ENCODE measurements around the gene DNASE2B.

The DNASE2B gene

DNA sequence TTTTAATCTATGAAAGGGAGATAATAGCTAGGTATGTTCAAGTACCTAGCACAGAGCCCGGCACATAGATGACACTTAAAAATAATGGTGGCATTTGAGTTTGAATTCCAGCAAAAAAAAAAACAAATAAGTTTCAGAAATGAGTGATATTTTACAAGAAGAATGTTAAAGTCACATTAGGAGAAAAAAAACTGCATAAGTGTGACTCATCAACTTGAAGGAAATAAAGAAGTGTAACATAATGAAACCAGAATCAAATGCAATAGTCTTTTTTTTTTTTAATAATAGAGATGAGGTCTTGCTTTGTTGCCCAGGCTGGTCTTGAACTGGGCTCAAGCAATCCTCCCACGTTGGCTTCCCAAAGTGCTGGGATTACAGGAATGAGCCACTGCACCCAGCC, 17.1 kb downstream of the DNASE2B start:
- peaks cover 6% of the 10 kb centered on the region for H3K27me3 Mint-ChIP-seq
- DNase-seq, result no peak
- H3K4me1 Mint-ChIP-seq (ENCODE audit: low read depth), result no peaks in the 10 kb centered on the region
- H3K36me3 Mint-ChIP-seq (ENCODE audit: low read depth), result no peaks in the 10 kb centered on the region
- H3K4me3 Mint-ChIP-seq, result no peak overlapping the region
- H3K27ac Mint-ChIP-seq, result no peak overlapping the region
- H3K9me3 Mint-ChIP-seq, result no peaks in the 10 kb centered on the region

DNA sequence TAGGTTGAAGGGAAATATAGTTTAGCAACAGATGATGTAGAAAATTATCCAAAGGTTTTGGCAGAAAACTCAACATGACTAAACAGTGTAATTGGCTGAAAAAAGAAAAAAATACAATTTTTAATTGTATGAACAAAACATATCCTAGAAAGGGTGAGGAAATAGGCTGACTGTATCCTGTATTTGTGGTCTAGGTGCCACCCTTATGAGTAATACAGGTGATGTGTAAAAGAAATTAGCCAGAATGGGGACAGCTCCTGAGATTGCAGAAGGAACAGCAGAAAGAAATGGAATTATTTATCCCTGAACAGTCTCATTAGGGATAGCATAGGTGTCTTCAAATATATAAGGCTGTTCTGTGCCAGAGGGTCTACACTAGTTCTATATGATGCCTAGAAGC, 24.6 kb downstream of the DNASE2B start:
- peaks cover 6% of the 10 kb centered on the region for H3K27me3 Mint-ChIP-seq

DNA sequence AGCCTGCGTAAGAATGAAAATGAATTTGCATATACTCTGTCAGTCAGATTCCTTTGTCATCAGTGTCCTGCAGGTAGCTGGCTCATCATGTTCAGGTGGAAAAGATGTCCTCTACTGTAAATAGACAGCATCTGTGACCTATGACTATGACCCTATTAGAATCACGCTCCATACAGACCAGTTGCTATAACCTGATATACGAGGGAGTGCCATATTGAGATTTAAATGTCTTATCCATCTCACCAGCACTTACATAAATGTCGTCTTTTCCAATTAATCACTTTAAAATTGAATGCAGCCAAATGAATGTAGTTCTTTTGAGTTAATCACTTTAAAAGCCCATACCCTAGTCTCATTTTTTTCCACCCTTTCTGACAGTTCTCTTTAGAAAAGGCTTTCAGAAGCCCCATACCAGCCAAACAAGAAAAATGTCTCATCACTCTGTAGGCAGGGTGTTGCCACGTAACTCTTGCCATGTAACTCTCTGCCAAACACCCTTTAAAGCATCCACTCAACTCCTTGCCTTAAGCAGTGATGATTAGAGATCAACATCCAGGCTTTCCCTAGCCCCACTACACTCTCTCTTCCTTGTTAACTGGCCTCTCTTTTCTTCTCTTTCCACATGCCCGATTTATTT, 26.3 kb downstream of the DNASE2B start:
- Mint-ChIP-seq H3K4me1 (ENCODE audit: low read depth) (no peaks in the 10 kb centered on the region), H3K27me3 (peaks cover 6% of the 10 kb centered on the region), H3K36me3 (ENCODE audit: low read depth) (no peaks in the 10 kb centered on the region), H3K9me3 (peaks cover 2% of the 10 kb centered on the region), H3K4me3 (no peak overlapping the region), H3K27ac (no peak overlapping the region)
- no peak for DNase-seq

More for the DNA sequence above, 24.6 kb downstream of the DNASE2B start:
- no peaks in the 10 kb centered on the region for H3K4me1 Mint-ChIP-seq (ENCODE audit: low read depth)
- H3K27ac Mint-ChIP-seq, result no peak overlapping the region
- H3K9me3 Mint-ChIP-seq, result no peaks in the 10 kb centered on the region
- no peaks in the 10 kb centered on the region for H3K36me3 Mint-ChIP-seq (ENCODE audit: low read depth)
- DNase-seq, result no peak
- no peak overlapping the region for H3K4me3 Mint-ChIP-seq

DNA sequence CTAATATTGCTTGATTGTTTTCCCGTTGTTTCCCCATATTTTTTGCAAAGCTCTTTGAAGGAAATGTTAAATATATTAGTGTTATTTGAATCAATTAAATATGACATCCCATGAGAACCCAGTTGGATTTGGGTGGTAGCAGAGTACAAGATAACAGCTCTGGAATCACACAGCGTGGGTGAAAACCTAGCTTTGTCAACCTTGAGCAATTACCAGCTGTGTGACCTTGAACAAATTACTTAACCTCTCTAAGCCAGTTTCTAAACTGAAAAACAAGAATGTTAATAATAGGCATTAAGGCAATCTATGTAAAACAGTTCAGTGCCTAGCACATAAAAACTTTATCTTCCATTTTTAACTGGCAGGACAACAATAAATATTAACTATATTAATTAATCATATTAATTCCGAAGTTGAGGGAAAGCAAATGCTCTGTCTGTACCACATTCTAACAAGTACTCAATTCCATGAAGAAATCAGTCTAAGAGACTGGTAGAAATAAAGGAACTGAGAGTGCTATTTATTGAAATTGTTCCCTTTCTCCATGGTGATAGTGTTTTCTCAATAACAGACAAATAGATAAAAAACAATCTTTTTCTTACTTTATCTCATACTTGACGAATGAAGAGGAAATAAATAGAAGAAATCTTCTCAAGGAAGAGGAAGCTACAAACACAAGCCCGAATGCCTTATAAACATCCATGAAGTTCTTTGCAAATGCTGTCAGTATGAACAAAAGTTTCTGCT, 27.0 kb downstream of the DNASE2B start:
- DNase-seq, result no peak
- H3K4me1 Mint-ChIP-seq (ENCODE audit: low read depth), result no peaks in the 10 kb centered on the region
- no peak overlapping the region for H3K4me3 Mint-ChIP-seq
- no peaks in the 10 kb centered on the region for H3K36me3 Mint-ChIP-seq (ENCODE audit: low read depth)
- peaks cover under 1% of the 10 kb centered on the region for H3K27me3 Mint-ChIP-seq
- H3K27ac Mint-ChIP-seq, result no peak overlapping the region
- peaks cover 5% of the 10 kb centered on the region for H3K9me3 Mint-ChIP-seq

DNA sequence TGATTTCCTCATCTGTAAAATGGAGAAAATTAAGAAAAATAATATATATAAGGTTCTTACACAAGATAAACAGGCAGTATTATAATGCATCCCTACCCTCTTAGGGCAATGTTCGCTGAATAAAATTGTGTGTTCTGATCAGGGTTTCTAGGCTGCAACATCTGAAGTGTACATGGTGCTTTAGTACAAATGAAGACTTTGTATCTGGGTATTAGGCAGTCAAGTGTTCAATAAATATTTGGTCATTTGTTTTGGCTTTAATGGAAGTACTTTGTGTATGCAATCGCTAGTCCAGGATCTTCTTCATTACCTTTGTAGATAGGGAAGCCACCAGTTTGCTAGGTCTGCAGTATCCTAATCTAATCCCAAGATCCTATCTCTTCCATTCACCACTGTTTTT, 28.1 kb downstream of the DNASE2B start:
- H3K27me3 Mint-ChIP-seq, result no peaks in the 10 kb centered on the region
- no peaks in the 10 kb centered on the region for H3K36me3 Mint-ChIP-seq (ENCODE audit: low read depth)
- peaks cover 8% of the 10 kb centered on the region for H3K9me3 Mint-ChIP-seq
- H3K4me1 Mint-ChIP-seq (ENCODE audit: low read depth), result no peaks in the 10 kb centered on the region
- no peak for DNase-seq
- no peak overlapping the region for H3K27ac Mint-ChIP-seq
- H3K4me3 Mint-ChIP-seq, result no peak overlapping the region

DNA sequence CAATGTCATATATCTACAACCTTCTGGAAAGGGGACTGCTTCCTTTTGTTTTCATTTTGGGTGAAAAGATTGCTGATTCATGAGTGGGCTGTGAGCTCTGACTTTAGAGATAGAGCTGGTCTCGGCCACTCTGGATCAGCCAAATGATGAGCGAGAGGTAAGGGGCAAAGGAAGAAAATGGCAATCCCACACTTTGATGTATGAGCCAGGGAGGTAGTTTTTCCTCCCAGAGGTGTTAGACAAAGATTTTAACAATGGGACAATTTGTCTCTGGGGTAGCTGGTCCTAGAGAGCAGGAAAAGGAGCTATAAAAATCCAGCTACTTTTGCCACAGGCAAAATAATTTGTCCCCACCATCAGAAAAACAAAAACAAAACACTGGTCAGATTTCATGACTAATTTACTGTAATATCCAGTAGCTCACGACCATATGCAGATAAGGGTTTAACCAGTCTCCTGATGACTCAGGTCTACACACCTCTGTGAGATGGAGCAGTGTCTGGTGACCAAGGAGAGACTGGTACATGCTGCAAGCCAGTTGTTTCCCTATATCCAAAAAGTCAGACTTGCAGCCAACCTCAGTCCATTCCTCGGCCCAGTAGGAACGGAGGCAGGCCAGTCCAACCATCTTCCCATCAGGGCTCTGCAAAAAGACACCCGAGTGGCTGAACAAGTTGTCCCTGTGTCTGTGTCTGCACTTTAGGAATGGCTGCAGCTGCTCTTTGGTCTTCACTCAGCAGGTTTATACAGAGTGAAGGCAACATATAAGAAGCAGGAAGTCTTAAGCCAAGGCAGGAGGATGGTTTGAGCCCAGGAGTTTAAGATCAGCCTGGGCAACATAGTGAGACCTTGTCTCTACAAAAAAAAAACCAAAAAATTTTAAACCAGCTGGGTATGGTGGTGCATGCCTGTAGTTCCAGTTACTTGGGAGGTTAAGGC, 29.2 kb downstream of the DNASE2B start:
- H3K36me3 Mint-ChIP-seq (ENCODE audit: low read depth), result no peaks in the 10 kb centered on the region
- H3K27me3 Mint-ChIP-seq, result no peaks in the 10 kb centered on the region
- no peak overlapping the region for H3K27ac Mint-ChIP-seq
- no peak overlapping the region for H3K4me3 Mint-ChIP-seq
- no peaks in the 10 kb centered on the region for H3K4me1 Mint-ChIP-seq (ENCODE audit: low read depth)
- H3K9me3 Mint-ChIP-seq, result peaks cover 8% of the 10 kb centered on the region
- no peak for DNase-seq

DNA sequence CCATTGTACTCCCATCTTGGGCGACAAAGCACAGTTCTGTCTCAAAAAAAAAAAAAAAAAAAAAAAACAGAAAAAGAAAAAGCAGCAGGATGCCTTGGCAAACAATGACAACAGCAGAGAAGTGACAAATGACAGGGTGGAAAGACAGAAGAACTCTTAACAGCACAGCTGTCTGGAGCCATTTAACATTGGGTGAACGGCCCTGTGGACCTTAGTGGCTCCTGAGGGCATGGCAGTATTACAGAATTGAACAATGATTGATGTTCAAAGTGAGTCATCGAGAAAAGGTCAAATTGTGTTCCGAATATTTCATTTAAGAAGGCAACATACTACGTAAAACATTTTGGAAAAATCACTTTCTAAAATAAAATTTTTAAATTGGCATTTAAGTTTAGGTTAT, 30.0 kb downstream of the DNASE2B start:
- H3K4me3 Mint-ChIP-seq, result no peak overlapping the region
- H3K27me3 Mint-ChIP-seq, result no peaks in the 10 kb centered on the region
- no peaks in the 10 kb centered on the region for H3K36me3 Mint-ChIP-seq (ENCODE audit: low read depth)
- no peak overlapping the region for H3K27ac Mint-ChIP-seq
- no peak for DNase-seq
- no peaks in the 10 kb centered on the region for H3K4me1 Mint-ChIP-seq (ENCODE audit: low read depth)
- peaks cover 8% of the 10 kb centered on the region for H3K9me3 Mint-ChIP-seq

DNA sequence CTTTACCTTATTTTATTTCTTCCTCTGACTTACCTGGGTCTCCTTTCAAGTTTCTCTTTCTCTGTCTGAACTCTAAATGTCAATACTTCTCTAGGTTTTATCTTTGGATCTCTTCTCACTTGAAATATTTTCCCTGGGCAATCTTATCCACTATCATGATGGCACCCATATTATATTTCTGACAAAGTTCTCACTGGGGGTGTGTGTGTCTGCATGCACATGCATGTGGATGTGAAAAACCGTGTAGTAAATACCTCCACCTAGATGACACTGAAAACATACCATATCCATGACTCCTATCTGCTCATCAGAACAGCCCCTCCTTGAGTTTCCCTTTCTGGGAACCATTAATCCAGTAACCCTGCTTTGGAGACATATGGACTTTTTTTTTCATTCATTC, 30.9 kb downstream of the DNASE2B start:
- Mint-ChIP-seq H3K9me3 (peaks cover 8% of the 10 kb centered on the region), H3K36me3 (ENCODE audit: low read depth) (no peaks in the 10 kb centered on the region), H3K27me3 (no peaks in the 10 kb centered on the region), H3K27ac (no peak overlapping the region), H3K4me1 (ENCODE audit: low read depth) (no peaks in the 10 kb centered on the region), H3K4me3 (no peak overlapping the region)
- DNase-seq, result no peak

DNA sequence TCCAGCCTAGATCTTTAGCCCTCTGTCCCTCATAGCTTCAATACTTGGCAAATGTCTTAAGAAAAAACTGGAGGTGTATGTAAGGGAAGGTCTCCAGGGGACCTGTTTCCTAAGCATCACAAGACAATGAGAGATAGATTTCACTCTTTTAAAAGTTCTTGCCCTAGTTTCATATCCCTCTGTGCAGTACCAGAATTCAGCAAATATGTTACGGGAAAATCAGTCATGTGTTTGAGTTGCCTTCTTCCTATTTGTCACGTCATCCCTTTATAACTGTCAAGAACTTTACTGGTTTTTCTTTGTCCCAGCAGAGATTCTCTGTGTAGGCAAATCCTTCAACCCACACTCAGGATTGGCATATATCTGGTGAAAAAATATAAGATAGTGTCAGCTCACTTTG, 32.3 kb downstream of the DNASE2B start:
- H3K4me3 Mint-ChIP-seq, result no peak overlapping the region
- H3K27ac Mint-ChIP-seq, result no peak overlapping the region
- H3K36me3 Mint-ChIP-seq (ENCODE audit: low read depth), result no peaks in the 10 kb centered on the region
- DNase-seq, result no peak
- no peaks in the 10 kb centered on the region for H3K4me1 Mint-ChIP-seq (ENCODE audit: low read depth)
- H3K9me3 Mint-ChIP-seq, result peaks cover 8% of the 10 kb centered on the region
- no peaks in the 10 kb centered on the region for H3K27me3 Mint-ChIP-seq

DNA sequence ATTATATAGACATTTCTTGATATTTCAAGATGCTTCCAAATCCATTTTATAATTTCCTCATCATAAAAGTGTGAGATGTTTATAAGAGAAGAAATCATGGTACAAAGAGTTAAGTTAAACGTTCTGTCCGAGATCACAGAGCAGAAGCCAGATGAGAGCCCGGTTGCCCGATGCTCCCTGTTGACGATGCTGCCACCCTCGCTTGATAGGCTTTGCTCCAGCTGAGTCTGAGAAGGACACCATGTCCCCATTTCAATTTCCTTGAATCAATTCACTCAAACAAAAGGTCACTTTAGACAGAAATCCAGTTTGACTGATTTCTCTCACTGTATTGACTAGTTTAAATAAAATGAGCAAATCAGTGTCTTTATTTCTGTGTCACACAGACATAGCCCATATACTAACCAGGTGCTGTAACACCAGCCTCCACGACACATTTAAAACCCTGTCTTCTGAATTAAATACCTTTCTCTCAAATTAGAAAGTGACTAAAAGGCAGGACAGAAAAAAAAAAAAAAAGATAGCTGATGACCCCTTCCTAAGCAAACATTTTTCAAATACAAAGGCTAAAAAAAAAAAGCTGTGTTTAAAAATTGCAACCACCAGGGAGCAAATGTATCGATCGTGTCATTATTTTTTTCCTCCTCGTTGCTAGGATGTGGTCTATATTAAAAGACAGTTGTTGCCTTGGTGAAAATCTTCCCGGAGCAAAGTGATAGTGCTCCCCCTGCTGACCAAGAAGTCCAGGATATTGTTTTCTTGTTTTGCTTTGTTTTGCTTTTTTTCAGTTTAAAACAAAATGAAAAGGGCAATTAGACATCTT, 35.2 kb downstream of the DNASE2B start:
- no peak for DNase-seq
- Mint-ChIP-seq H3K4me3 (peak overlapping the region; percentile 64), H3K4me1 (ENCODE audit: low read depth) (no peaks in the 10 kb centered on the region), H3K27ac (peak overlapping the region; percentile 23), H3K9me3 (peaks cover 8% of the 10 kb centered on the region), H3K27me3 (no peaks in the 10 kb centered on the region), H3K36me3 (ENCODE audit: low read depth) (no peaks in the 10 kb centered on the region)

DNA sequence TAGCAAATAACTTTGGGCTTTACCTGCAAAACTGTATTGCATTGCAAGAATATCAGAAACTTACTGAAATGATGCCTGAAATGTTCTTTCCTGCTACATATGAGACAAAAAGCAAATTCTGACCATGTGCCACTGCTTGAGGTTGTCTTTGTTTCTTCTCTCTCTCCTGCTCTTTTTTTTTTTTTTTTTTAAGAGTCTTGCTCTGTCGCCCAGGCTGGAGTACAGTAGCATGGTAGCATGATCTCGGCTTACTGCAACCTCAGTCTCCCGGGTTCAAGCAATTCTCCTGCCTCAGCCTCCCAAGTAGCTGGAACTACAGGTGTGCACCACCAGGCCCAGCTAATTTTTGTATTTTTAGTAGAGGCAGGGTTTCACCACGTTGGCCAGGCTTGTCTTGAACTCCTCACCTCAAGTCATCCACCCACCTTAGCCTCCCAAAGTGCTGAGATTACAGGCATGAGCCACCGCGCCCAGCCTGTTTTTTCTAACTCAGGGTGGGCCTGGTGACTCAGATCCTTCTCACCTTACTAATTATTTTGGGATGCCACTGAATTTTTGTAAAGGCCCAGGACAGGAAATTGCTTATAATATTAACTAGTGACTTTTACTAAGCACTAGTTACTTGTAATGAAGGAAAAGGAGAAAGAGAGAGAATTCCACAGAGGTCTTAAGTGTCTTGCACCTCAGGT, 35.9 kb downstream of the DNASE2B start:
- DNase-seq, result no peak
- Mint-ChIP-seq H3K4me1 (ENCODE audit: low read depth) (no peaks in the 10 kb centered on the region), H3K4me3 (peak overlapping the region; percentile 64), H3K27me3 (no peaks in the 10 kb centered on the region), H3K36me3 (ENCODE audit: low read depth) (no peaks in the 10 kb centered on the region), H3K9me3 (peaks cover 8% of the 10 kb centered on the region), H3K27ac (no peak overlapping the region)

DNA sequence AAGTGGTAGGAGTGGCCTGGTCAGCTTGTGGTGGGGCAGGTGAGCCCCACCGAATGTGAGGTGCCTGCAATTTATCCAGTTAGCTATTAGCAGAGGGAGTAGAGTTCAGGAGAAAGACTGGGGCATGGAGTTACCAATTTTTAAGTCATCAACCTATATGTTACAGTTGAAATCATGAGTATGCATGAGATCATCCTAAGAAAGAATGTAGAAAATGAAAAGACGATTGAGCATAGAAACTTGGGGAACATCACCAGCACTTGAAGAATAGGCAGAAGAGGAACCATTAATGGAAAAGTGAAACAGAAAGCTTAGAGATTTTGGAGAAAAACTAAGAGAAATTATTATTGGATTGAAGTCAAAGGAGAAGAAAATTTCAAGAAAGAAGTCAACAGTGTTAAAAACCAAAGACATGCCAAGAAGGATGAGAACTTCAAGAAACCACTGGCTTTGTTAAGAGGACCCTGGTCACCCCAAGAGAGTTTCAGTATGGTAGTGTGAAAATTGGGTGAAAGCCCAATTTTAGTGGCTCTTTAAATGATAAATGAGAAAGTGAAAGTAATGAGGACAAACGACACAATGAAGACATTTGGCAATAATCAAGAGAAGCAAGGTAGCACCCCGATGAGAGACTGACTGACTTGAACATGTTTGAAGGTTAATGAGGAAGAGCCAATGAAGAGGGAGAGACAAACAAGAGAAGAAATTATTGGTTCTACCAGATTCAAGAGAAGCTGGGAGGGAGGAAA, 36.7 kb downstream of the DNASE2B start:
- peaks cover 4% of the 10 kb centered on the region for H3K9me3 Mint-ChIP-seq
- no peaks in the 10 kb centered on the region for H3K36me3 Mint-ChIP-seq (ENCODE audit: low read depth)
- DNase-seq, result no peak
- H3K27me3 Mint-ChIP-seq, result no peaks in the 10 kb centered on the region
- no peak overlapping the region for H3K4me3 Mint-ChIP-seq
- H3K27ac Mint-ChIP-seq, result no peak overlapping the region
- no peaks in the 10 kb centered on the region for H3K4me1 Mint-ChIP-seq (ENCODE audit: low read depth)

Measured in activated T-cell treated with anti-CD3 and anti-CD28 coated beads, Interleukin-2, amount 50 U/mL, for 24 hours (primary cell).